Activated naive CD4-positive, alpha-beta T cell treated with anti-CD3 and anti-CD28 coated beads, Interleukin-2, amount 50 U/mL, for 72 hours (primary cell): Measurements from ENCODE around the gene MED23. TPM values are rescaled to one million over a fixed set of nuclear protein-coding genes. Genes with fewer than 3 reads are reported as not detected.
A peak's percentile ranks its signal among the peaks of the same experiment; 100 is the strongest.

Source experiments
- ATAC-seq, 2 donors: fragments of 150-1000 bp; cut with Tn5 transposase; 2 replicates each; pipeline ENCODE4 v1.10.0; 2021; ENCODE audit warnings: mild to moderate bottlenecking in 2 of 2, moderate library complexity in 2 of 2
- DNase-seq, 2 donors: peaks; one replicate each; pipeline ENCODE4 v3.0.0; 2021 to 2022; ENCODE audit warnings: low spot score in 2 of 2
- H3K27ac Mint-ChIP-seq, 2 donors: one replicate each; pipeline ENCODE4 v1.8.0; 2022; ENCODE audit warnings: mild to moderate bottlenecking in 2 of 2, mixed read lengths in 2 of 2
- H3K36me3 Mint-ChIP-seq, 2 donors: one replicate each; pipeline ENCODE4 v1.8.0; 2022; ENCODE audit warnings: mixed read lengths in 2 of 2
- H3K9me3 Mint-ChIP-seq, 2 donors: one replicate each; pipeline ENCODE4 v1.8.0; 2022; ENCODE audit warnings: mixed read lengths in 2 of 2
- total RNA-seq, 2 donors: library from RNA; stranded (reverse); gene quantifications; one replicate each; pipeline ENCODE4 v1.2.3, GENCODE V29; 2022

MED23 gene, protein sequence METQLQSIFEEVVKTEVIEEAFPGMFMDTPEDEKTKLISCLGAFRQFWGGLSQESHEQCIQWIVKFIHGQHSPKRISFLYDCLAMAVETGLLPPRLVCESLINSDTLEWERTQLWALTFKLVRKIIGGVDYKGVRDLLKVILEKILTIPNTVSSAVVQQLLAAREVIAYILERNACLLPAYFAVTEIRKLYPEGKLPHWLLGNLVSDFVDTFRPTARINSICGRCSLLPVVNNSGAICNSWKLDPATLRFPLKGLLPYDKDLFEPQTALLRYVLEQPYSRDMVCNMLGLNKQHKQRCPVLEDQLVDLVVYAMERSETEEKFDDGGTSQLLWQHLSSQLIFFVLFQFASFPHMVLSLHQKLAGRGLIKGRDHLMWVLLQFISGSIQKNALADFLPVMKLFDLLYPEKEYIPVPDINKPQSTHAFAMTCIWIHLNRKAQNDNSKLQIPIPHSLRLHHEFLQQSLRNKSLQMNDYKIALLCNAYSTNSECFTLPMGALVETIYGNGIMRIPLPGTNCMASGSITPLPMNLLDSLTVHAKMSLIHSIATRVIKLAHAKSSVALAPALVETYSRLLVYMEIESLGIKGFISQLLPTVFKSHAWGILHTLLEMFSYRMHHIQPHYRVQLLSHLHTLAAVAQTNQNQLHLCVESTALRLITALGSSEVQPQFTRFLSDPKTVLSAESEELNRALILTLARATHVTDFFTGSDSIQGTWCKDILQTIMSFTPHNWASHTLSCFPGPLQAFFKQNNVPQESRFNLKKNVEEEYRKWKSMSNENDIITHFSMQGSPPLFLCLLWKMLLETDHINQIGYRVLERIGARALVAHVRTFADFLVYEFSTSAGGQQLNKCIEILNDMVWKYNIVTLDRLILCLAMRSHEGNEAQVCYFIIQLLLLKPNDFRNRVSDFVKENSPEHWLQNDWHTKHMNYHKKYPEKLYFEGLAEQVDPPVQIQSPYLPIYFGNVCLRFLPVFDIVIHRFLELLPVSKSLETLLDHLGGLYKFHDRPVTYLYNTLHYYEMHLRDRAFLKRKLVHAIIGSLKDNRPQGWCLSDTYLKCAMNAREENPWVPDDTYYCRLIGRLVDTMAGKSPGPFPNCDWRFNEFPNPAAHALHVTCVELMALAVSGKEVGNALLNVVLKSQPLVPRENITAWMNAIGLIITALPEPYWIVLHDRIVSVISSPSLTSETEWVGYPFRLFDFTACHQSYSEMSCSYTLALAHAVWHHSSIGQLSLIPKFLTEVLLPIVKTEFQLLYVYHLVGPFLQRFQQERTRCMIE (N-terminal part only)
- total RNA-seq = 10 to 100 TPM; 22.8 to 24.3 TPM

- peaks cover 5 to 7% of the 10 kb centered on the region in 2 donors for H3K36me3 Mint-ChIP-seq
- H3K9me3 Mint-ChIP-seq = no peaks in the 10 kb centered on the region
- peak; percentile 90 to 99 for DNase-seq
- ATAC-seq = peak; percentile 80 to 92
- H3K27ac Mint-ChIP-seq = peak within 1 kb of the TSS; percentile 93 to 99
These were observed at the start of gene MED23 for GRCh38 chr6:131627724-131628682. MED23 (minus strand) TSS chr6:131628242; CDS start chr6:131628049, 193 bp downstream.

DNA sequence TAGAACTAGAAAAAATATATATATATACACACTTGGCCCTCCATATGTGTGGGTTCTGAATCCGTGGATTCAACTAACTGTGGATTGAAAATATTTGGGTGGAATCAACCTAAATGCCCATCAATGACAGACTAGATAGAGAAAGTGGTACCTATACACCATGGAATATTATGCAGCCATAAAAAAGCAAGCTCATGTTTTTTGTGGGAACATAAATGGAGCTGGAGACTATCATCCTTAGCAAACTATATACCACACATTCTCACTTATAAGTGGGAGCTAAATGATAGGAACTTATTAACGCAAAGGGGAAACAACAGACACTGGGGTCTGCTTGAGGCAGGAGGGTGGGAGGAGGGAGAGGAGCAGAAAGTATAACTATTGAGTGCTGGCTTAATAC lies 45.1 kb upstream of the MED23 start:
- DNase-seq (no peak), ATAC-seq (no peak)
- H3K36me3 Mint-ChIP-seq = no peaks in the 10 kb centered on the region
- no peaks in the 10 kb centered on the region for H3K9me3 Mint-ChIP-seq
- H3K27ac Mint-ChIP-seq = no peak overlapping the region

DNA sequence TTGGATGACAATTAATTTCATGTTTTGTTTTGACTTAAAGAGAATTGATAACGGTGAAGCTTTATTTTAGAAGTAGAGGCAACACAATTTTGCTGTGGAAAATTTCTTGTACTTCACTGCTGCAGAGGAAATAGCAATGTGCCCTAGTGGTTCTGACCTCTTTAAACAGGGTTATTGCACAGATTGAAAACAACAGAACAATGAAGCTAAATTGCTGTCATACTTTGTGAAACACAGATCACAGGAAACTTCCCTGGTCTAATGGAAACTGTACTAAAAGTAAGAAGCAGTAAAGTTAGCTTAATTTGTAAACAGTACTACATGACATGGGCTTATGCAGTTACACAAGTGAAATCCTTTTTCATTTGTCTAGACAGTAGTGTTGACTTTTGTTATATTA lies 41.8 kb upstream of the MED23 start:
- no peaks in the 10 kb centered on the region for H3K36me3 Mint-ChIP-seq
- no peak overlapping the region for H3K27ac Mint-ChIP-seq
- ATAC-seq = no peak
- no peak for DNase-seq
- H3K9me3 Mint-ChIP-seq = no peaks in the 10 kb centered on the region

- H3K9me3 Mint-ChIP-seq = no peaks in the 10 kb centered on the region
These were observed 35.6 kb upstream of the MED23 start for GRCh38 chr6:131663578-131664165.

DNA sequence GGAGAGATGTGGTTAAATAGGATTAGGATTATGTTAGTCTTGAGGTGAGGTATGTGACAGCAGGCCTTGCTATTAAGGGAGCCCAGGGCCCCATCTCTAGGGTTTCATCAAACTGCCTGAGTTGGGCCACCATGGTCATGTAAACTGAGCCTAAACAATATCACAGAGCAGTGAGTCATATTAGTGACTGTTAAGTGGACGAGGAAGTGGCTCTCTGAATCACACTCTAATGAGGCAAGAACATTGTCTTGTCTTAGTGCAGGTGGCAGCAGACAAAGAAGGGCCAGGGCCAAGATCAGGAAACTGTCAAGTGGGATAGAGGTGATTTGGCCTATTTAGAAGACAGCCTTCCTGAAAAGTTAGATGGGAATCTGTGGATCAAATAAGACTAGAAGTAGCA lies 32.2 kb upstream of the MED23 start:
- DNase-seq = no peak
- Mint-ChIP-seq H3K27ac (no peak overlapping the region), H3K36me3 (no peaks in the 10 kb centered on the region), H3K9me3 (no peaks in the 10 kb centered on the region)
- no peak for ATAC-seq

More at GRCh38 chr6:131663578-131664165, 35.6 kb upstream of the MED23 start:
- ATAC-seq (no peak), DNase-seq (no peak)
- H3K27ac Mint-ChIP-seq = no peak overlapping the region
- no peaks in the 10 kb centered on the region for H3K36me3 Mint-ChIP-seq

DNA sequence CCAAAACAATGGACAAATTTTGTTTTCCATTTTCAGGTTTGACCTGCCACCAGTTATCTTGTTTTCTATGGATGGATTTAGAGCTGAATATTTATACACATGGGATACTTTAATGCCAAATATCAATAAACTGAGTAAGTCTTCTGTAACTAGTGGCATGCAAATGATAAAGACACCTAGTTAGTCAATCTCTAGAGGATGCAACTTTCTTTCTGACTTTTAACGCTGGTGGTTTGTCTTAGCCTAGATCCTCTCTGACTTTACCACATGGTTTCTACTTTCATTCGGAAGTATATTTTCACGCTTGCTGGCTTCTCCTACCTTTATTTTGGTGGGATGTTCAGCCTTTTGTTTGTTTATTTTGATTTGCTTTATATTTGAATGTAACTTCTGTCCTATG lies 30.2 kb upstream of the MED23 start:
- ATAC-seq (no peak), DNase-seq (no peak)
- Mint-ChIP-seq H3K36me3 (no peaks in the 10 kb centered on the region), H3K27ac (no peak overlapping the region), H3K9me3 (no peaks in the 10 kb centered on the region)

GRCh38 chr6:131657630-131658111 lies 29.6 kb upstream of the MED23 start:
- Mint-ChIP-seq H3K9me3 (no peaks in the 10 kb centered on the region), H3K27ac (no peak overlapping the region), H3K36me3 (no peaks in the 10 kb centered on the region)
- DNase-seq (no peak), ATAC-seq (no peak)

DNA sequence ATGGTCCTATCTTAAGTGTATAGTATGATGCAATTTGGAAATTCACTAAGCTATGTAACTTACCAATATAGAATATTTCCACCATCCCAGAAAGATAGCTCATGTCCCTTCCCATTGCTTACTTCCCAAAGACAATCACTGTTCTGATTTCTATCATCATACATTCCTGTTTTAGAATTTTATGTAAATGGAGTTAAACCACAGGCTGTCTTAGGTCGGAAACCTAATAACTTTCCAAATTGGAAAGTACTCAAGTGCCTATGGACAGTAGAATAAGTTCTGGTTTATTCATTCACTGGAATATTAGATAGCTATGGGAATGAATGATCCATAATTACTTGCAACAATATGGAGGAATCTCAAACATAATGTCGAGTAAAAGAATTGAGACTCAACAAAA lies 29.2 kb upstream of the MED23 start:
- H3K27ac Mint-ChIP-seq = no peak overlapping the region
- no peak for ATAC-seq
- no peaks in the 10 kb centered on the region for H3K36me3 Mint-ChIP-seq
- no peak for DNase-seq
- H3K9me3 Mint-ChIP-seq = no peaks in the 10 kb centered on the region

- Mint-ChIP-seq H3K9me3 (no peaks in the 10 kb centered on the region), H3K36me3 (no peaks in the 10 kb centered on the region), H3K27ac (no peak overlapping the region)
- DNase-seq = no peak
- no peak for ATAC-seq
These were observed 28.6 kb upstream of the MED23 start for GRCh38 chr6:131656667-131657066.

DNA sequence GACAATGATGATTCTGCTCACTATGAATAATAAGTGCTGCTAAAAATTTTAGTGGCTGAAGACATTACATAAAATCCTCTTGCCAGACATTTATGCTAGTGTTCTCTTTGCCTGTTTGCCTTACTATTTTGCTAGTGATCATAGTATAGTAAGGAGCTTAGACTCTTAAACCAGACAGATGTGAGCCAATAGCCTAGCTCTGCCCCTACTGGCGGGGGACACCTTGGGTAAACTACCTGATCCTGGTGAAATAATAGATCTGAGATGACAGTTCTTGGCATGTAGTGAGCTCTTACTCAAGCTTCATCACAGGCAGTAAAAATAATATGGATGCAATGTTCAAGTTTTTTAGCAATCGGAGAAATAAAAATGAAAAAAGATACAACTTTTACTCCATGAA lies 27.9 kb upstream of the MED23 start:
- ATAC-seq (no peak), DNase-seq (no peak)
- no peak overlapping the region for H3K27ac Mint-ChIP-seq
- H3K36me3 Mint-ChIP-seq = no peaks in the 10 kb centered on the region
- no peaks in the 10 kb centered on the region for H3K9me3 Mint-ChIP-seq

- DNase-seq (no peak), ATAC-seq (no peak)
- H3K27ac Mint-ChIP-seq = no peak overlapping the region
- H3K36me3 Mint-ChIP-seq = no peaks in the 10 kb centered on the region
- H3K9me3 Mint-ChIP-seq = no peaks in the 10 kb centered on the region
These were observed 27.3 kb upstream of the MED23 start for GRCh38 chr6:131655387-131655786.

DNA sequence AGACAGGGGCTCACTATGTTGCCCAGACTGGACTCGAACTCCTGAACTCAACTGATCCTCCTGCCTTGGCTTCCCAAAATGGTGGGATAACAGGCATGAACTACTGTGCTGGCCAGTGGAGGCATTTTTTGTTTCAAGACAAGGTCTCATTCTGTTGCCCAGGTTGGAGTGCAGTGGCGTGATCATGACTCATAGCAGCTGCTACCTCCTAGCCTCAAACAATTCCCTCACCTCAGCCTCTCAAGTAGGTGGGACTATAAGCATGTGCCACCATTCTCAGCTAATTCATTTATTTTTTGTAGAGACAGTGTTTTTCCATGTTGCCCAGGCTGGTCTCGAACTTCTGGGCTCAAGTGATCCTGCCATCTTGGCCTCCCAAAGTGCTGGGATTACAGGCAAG lies 26.3 kb upstream of the MED23 start:
- ATAC-seq (no peak), DNase-seq (no peak)
- H3K27ac Mint-ChIP-seq = no peak overlapping the region
- H3K9me3 Mint-ChIP-seq = no peaks in the 10 kb centered on the region
- H3K36me3 Mint-ChIP-seq = no peaks in the 10 kb centered on the region

GRCh38 chr6:131652472-131652871 lies 24.4 kb upstream of the MED23 start:
- Mint-ChIP-seq H3K36me3 (no peaks in the 10 kb centered on the region), H3K27ac (no peak overlapping the region), H3K9me3 (no peaks in the 10 kb centered on the region)
- no peak for DNase-seq
- no peak for ATAC-seq

GRCh38 chr6:131651782-131652181 lies 23.7 kb upstream of the MED23 start:
- Mint-ChIP-seq H3K27ac (no peak overlapping the region), H3K36me3 (no peaks in the 10 kb centered on the region), H3K9me3 (no peaks in the 10 kb centered on the region)
- DNase-seq (no peak), ATAC-seq (no peak)

GRCh38 chr6:131646249-131646670 lies 18.2 kb upstream of the MED23 start:
- no peak for DNase-seq
- no peak overlapping the region for H3K27ac Mint-ChIP-seq
- no peaks in the 10 kb centered on the region for H3K36me3 Mint-ChIP-seq
- no peak for ATAC-seq
- H3K9me3 Mint-ChIP-seq = no peaks in the 10 kb centered on the region
